Measurements from ENCODE around the gene AMOTL1.

DNA sequence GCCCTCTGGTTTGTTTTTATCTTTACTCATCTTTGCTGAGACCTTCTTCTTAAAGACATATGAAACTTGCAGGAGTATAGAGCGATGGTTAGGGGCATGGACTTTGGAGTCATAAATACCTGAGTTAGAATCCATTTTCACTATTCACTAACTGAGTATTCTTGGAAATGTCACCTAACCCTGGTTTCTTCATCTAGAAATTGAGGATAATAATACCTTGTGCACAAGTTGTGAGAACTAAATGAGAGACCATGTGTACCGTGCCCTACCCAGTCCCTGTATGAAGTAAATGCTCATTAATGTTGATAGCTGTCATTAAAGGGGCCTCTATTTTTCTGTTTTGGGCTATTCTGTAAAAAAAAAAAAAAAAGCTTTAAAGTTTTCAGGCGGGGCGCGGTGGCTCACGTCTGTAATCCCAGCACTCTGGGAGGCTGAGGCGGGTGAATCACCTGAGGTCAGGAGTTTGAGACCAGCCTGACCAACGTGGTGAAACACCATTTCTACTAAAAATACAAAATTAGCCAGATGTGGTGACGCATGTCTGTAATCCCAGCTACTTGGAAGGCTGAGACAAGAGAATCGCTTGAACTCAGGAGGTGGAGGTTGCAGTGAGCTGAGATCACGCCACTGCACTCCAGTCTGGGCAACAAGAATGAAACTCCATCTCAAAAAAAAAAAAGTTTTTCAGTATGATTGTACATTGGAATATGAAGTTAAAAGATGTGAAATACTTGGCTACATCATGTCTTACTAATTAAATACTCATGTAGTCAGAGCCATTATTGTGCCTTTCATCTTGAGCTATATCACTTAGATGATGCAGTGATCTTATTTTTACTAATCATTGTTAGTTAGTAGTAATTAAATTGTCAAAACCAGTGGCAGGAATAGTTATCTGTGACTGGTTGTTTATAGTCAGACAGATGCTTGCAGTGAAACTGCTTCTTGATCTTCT lies 95.0 kb downstream of the AMOTL1 start:
- TF ChIP-seq POLR2AphosphoS5 (IDR thresholded peaks at IDR 0.05) (no peak), CTCF (IDR thresholded peaks at IDR 0.05) (no peak)

Measured in stomach (tissue), 4 donors.